GM10266 (cell line): Measurements from ENCODE around the gene SDHA.

Experiments
- DNase-seq: peaks from one replicate; pipeline ENCODE4 v3.0.0; 2012; ENCODE audit errors: extremely low spot score
- TF ChIP-seq, protein P1 (sequence below): IDR thresholded peaks from 2 replicates; pipeline ENCODE4 v1.5.1; 2012; ENCODE audit warnings: mild to moderate bottlenecking, low read depth; ENCODE audit not compliant: control insufficient read depth, insufficient read depth; ENCODE audit errors: missing control alignments

Gene SDHA

GRCh38 chr5:199950-200645 lies 18.0 kb upstream of the SDHA start:
- no peak for DNase-seq
- TF ChIP-seq, protein P1, sequence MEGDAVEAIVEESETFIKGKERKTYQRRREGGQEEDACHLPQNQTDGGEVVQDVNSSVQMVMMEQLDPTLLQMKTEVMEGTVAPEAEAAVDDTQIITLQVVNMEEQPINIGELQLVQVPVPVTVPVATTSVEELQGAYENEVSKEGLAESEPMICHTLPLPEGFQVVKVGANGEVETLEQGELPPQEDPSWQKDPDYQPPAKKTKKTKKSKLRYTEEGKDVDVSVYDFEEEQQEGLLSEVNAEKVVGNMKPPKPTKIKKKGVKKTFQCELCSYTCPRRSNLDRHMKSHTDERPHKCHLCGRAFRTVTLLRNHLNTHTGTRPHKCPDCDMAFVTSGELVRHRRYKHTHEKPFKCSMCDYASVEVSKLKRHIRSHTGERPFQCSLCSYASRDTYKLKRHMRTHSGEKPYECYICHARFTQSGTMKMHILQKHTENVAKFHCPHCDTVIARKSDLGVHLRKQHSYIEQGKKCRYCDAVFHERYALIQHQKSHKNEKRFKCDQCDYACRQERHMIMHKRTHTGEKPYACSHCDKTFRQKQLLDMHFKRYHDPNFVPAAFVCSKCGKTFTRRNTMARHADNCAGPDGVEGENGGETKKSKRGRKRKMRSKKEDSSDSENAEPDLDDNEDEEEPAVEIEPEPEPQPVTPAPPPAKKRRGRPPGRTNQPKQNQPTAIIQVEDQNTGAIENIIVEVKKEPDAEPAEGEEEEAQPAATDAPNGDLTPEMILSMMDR = no peak

DNA sequence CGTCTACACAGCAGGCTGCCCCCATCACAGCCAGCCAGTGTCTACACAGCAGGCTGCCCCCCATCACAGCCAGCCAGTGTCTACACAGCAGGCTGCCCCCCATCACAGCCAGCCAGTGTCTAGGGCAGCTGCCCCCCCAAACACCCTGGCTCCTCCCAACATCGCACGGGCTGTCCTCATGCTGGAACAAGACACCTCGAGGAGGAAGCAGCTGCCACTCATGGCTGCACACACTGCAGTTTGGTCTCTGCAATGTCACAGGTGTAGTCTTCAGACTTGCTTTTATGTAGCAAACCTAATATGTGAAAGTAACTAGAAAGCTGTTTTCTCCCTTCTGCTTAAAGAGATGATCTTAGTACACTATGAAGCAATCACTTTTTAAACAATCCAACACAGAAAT lies 17.1 kb upstream of the SDHA start:
- TF ChIP-seq, protein P1 = no peak
- no peak for DNase-seq

- no peak for DNase-seq
These were observed 16.4 kb upstream of the SDHA start for GRCh38 chr5:201672-202071.

DNA sequence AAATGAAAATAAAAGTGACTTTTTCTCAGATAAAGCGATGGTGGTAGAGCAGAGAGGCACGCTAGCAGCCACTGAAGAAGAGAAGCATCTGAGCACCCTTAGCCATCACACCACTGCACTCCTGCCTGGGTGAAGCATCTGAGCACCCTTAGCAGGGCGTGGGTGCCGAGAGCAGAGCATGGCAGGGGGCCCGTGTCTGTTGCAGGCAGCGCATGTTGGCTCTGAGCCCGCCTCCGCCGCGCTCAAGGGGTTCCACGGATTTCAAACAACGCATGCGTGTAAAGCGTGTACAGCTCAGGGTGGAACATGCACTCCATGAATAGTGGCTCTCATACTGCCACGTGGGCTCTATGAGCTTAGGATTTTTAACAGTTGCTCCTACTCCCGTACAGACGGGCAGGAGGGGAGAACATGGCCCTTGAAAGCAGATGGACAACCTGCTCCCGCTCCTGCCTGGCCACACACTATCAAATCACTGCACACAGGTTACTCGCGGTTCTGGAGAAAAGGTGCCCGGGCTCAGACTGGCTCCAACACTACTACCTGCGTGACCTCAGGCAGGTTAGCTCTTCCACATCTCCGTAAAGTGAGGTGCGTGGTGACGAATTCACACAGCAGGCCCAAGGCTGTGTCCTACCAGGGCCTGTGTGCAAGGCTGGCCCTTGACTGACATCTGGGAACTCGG lies 14.7 kb upstream of the SDHA start:
- no peak for DNase-seq
- TF ChIP-seq, protein P1 = no peak

More at GRCh38 chr5:201672-202071, 16.4 kb upstream of the SDHA start:
- TF ChIP-seq, protein P1 = no peak

DNA sequence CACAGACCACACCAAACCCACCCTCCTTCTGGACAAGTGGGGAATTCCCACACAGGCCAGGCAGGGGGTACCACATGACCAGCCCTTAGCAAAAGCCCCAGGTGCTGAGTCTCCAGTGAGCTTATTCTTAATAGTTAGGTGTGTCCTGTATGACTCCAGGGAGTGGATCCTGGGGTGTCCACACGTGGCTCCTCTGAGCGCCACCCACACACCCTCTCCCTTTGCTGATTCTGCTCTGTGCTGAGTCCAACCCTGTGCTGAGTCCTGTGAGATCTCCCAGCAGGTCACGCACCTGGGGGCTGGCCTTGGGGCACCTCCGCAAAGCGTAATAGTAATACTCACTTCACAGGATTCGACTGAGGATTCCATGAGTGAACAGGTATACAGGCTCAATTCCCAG lies 14.1 kb upstream of the SDHA start:
- TF ChIP-seq, protein P1 = no peak
- no peak for DNase-seq

DNA sequence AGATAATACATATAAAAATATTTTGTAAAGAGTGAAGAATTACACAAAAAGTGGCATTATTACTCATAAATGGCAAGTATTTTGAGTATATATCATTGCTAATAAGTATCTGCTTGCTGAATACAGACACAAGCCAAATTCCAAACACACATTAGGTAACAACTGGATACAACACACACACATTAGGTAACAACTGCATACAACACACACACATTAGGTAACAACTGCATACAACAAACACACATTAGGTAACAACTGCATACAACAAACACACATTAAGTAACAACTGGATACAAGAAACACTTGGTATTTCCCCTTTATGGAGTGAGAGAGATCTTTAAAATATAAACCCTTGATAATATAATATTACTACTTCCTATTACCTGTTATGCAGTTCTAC lies 13.7 kb upstream of the SDHA start:
- no peak for DNase-seq
- TF ChIP-seq, protein P1 = no peak
